Raji (cell line): ENCODE data around the gene CELF5.

ENCODE experiments used
- POLR2A ChIP-seq: IDR thresholded peaks from 2 replicates; pipeline ENCODE4 v1.6.1; 2011; ENCODE audit warnings: low read depth, low read length, control low read depth; ENCODE audit not compliant: insufficient read depth

Gene CELF5

DNA sequence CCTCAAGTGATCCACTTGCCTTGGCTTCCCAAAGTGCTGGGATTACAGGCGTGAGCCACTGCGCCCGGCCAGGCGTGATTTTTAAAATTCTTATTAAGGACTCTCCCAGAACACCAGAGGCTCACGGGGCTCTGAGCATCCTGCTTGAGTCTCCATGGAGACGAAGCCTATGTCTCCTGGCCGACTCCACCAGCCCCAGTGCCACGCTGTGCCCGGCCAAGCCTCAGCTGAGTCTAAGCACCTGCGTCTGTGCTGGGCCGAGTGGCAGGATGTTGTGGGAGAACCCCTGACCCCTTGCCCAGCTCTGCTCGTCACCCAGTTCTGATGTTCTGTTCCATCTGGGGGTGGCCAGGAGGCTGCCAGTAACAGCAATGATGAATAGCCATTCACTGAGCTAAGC is 3.9 kb upstream of the CELF5 start:
- TF ChIP-seq POLR2A = no peak

GRCh38 chr19:3222709-3223108 is 1.8 kb upstream of the CELF5 start:
- TF ChIP-seq POLR2A = no peak

GRCh38 chr19:3225169-3225485 is 666 bp downstream of the CELF5 start:
- no peak for TF ChIP-seq POLR2A

DNA sequence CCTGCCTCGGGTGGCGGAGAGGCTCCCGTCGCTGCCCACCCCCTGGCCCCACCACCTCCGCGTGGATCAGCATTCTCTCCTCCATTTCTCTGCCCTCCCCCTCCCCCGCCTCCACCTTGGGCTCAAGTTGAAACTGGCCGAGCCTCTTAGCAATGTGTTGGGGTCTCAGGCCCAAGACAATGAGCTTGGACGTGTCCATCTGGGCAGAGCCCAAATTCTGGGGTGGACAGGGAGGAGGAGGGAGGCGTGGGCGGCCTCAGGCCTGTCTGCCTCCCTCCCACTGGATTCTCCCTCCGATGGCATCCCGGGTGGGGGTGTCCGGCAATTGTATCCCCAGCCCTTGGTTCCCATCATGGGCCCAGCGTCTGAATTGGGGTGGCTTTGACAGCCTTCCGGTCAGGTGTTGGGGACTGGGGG is 1.2 kb downstream of the CELF5 start:
- no peak for TF ChIP-seq POLR2A

- TF ChIP-seq POLR2A = no peak
Measured at GRCh38 chr19:3227054-3227626, 2.7 kb downstream of the CELF5 start.

- no peak for TF ChIP-seq POLR2A
Measured at GRCh38 chr19:3229346-3229743, 4.9 kb downstream of the CELF5 start.

DNA sequence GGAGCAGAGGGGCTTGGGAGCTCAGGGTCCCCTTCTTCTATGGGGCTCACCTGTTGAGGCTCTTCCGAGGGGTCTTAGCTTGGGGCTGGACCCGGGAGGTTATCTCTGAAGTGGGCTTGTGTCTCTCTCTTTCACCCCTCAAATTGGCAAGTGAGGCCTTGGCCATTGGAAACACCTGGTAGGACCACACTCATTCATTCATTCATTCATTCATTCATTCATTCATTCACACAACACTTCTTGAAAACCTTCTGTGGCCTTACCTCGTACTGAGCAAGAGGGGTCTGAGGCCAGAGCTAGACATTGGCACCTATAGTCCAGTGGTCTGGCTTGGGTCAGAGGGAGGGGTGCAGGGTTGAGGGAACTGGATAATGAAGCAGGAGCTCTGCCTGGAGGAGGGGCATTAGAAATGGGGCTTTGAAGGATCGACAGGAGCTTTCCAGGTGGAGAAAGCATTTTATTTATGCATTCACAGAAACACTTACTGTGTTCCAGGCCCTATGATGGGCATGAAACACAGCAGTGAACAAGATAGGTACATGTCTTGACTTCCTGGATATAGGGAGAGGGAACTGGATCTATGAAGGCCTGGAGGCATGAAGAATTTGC is 5.5 kb downstream of the CELF5 start:
- TF ChIP-seq POLR2A = no peak

DNA sequence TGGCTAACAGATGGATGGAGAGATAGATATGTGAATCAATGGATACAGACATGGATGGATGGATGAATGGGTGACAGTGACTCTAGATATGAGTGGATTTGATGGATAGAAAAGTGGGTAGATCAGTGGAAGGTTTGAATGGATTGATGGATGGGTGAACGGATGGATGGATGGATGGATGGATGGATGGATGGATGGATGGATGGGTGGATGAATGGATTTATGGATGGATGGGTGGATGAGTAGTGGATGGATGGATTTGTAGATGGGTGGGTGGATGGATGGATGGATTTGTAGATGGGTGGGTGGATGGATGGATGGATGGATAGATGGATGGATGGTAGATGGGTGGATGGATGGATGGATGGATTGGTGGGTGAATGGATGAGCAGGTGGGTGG is 6.8 kb downstream of the CELF5 start:
- TF ChIP-seq POLR2A = no peak

DNA sequence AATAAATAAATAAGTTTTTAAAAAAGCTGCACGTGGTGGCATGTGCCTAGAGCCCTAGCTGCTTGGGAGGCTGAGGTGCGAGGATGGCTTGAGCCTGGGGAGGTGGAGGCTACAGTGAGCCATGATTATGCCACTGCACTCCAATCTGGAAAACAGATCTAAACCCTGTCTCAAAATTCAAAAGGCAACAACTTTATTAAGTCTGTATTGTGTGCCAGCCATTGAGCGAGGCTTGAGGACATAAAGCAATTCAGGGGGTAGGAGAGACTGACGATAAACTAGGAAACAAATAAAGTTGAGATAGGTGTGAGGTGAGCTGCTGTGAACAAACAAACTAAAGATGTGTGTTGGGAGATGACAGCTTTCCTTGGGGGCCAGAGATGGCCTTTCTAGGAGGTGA is 8.7 kb downstream of the CELF5 start:
- no peak for TF ChIP-seq POLR2A

GRCh38 chr19:3233831-3234230 is 9.4 kb downstream of the CELF5 start:
- TF ChIP-seq POLR2A = no peak

DNA sequence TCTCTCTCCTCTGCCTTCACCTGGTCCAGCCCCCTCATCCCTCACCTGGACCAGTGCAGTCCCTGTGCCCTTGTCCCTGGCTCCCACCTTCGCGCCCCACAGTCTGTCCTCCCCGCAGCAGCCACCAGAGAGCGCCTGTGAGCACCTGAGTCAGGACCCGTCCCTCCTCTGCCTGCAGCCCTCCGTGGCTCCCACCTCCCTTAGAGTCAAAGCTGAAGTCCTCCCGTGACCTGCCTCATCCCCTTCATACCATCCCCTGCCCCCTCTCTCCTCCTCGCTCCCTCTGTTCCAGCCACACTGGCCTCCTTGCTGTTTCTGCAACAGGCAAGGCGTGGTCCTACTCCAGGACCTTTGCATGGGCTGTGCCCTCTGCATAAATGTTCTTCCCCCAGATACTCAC is 10.3 kb downstream of the CELF5 start:
- TF ChIP-seq POLR2A = no peak

DNA sequence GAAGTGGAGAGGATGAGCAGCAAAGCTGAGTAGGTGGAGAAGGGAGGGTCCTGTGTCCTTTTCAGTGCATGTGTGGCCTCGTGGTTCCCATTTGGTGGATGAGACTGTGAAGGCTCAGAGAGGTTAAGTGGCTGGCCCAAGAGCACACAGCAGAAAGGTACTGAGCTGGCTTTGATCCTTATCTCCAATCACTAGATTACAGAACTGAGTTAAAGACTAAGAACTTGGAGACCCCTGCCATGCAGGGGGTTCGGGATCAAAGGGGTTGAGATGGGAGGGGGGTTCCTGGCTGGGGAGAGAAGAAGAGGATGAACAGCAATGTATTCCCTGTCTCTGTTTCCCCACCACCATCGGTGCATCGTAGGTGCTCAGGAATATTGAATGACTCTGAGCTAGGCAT is 11.8 kb downstream of the CELF5 start:
- TF ChIP-seq POLR2A = no peak

GRCh38 chr19:3238066-3238561 is 13.7 kb downstream of the CELF5 start:
- no peak for TF ChIP-seq POLR2A

- TF ChIP-seq POLR2A = no peak
Measured at GRCh38 chr19:3239367-3239766, 14.9 kb downstream of the CELF5 start.

- TF ChIP-seq POLR2A = no peak
Measured at GRCh38 chr19:3243819-3244700, 19.6 kb downstream of the CELF5 start.

DNA sequence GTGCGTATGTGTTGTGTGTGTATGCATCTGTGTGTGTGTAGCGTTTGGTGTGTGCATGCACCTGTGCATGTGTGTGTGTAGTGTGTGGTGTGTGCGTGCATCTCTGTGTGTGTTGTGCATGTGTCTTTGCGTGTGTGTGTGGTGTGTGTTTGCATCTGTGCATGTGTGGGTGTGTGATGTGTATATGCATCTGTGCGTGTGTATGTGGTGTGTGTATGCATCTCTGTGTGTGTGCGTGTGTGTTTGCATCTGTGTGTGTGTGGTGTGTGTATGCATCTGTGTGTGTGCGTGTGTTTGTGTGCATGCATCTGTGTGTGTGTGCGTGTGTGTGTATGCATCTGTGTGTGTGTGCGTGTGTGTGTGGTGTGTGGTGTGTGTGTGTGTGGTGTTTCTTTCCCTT is 20.6 kb downstream of the CELF5 start:
- TF ChIP-seq POLR2A = no peak

GRCh38 chr19:3248728-3249326 is 24.4 kb downstream of the CELF5 start:
- no peak for TF ChIP-seq POLR2A

DNA sequence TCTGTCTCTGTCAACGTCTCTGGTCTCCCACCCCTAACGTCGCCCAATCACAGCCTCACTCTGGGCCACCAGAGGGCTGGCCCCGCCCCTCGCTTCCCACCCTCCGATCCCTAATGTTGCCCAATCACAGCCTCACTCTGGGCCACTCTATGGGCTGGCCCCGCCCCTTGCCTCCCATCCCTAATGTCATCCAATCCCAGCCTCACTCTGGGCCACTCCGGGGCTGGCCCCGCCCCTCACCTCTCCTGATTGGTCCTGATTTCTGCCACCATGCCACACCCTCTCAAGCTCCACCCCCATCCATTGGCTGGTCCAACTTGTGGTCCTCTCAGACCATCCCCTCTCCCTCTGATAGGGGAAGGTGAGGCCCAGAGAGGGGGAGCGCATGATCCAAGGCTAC is 24.9 kb downstream of the CELF5 start:
- TF ChIP-seq POLR2A = no peak
